H9 (cell line): ENCODE results near the gene FARS2. TPM values are rescaled to one million over a fixed set of nuclear protein-coding genes. Genes with fewer than 3 reads are reported as not detected.

ENCODE experiments used
- DNase-seq: peaks from one replicate; pipeline ENCODE4 v3.0.0-alpha.2; 2017
- H2AFZ ChIP-seq: one replicate; pipeline ENCODE4 v1.6.1; 2013; ENCODE audit warnings: mild to moderate bottlenecking, low read length, control low read depth, moderate library complexity
- H2AK5ac ChIP-seq: 2 replicates; pipeline ENCODE4 v1.6.1; 2013; ENCODE audit warnings: low read length, control low read depth, mixed read lengths; ENCODE audit not compliant: insufficient read length
- H2BK120ac ChIP-seq: one replicate; pipeline ENCODE4 v1.6.1; 2013; ENCODE audit warnings: low read depth, mild to moderate bottlenecking, low read length, control low read depth, inconsistent platforms; ENCODE audit not compliant: poor library complexity, severe bottlenecking
- H2BK12ac ChIP-seq: 2 replicates; pipeline ENCODE4 v1.6.1; 2013; ENCODE audit warnings: low read length, control low read depth, mixed read lengths, low read depth; ENCODE audit not compliant: insufficient read length
- H2BK15ac ChIP-seq: 2 replicates; pipeline ENCODE4 v1.6.1; 2013; ENCODE audit warnings: low read depth, low read length, control low read depth
- H2BK20ac ChIP-seq: one replicate; pipeline ENCODE4 v1.6.1; 2013; ENCODE audit warnings: low read depth, mild to moderate bottlenecking, low read length, control low read depth, inconsistent platforms; ENCODE audit not compliant: poor library complexity, severe bottlenecking
- H2BK5ac ChIP-seq: 2 replicates; pipeline ENCODE4 v1.6.1; 2013; ENCODE audit warnings: low read length, control low read depth, mixed read lengths; ENCODE audit not compliant: insufficient read length
- H3K14ac ChIP-seq: 2 replicates; pipeline ENCODE4 v1.6.1; 2013; ENCODE audit warnings: low read length, control low read depth; ENCODE audit not compliant: insufficient read depth
- H3K18ac ChIP-seq: 2 replicates; pipeline ENCODE4 v1.6.1; 2013; ENCODE audit warnings: low read depth, mild to moderate bottlenecking, mixed read lengths, low read length, control low read depth; ENCODE audit not compliant: insufficient read length
- H3K23ac ChIP-seq: 2 replicates; pipeline ENCODE4 v1.6.1; 2013; ENCODE audit warnings: low read length, control low read depth, mixed read lengths, low read depth; ENCODE audit not compliant: insufficient read length
- H3K23me2 ChIP-seq: 2 replicates; pipeline ENCODE4 v1.6.1; 2013; ENCODE audit warnings: low read depth, mild to moderate bottlenecking, mixed read lengths, low read length, control low read depth; ENCODE audit not compliant: insufficient read length, poor library complexity, severe bottlenecking
- H3K27ac ChIP-seq: 2 replicates; pipeline ENCODE4 v1.5.1; 2013; ENCODE audit warnings: low read length, control low read depth, mixed read lengths, low read depth; ENCODE audit not compliant: insufficient read length
- H3K27me3 ChIP-seq: 2 replicates; pipeline ENCODE4 v1.6.1; 2013; ENCODE audit warnings: low read length, control low read depth, inconsistent platforms; ENCODE audit not compliant: insufficient read depth
- H3K4ac ChIP-seq: 2 replicates; pipeline ENCODE4 v1.6.1; 2013; ENCODE audit warnings: low read depth, mild to moderate bottlenecking, control low read depth, inconsistent platforms, low read length, moderate library complexity
- H3K4me1 ChIP-seq: 2 replicates; pipeline ENCODE4 v1.6.1; 2013; ENCODE audit warnings: low read length, control low read depth, inconsistent platforms; ENCODE audit not compliant: insufficient read depth
- H3K4me2 ChIP-seq: 2 replicates; pipeline ENCODE4 v1.6.1; 2013; ENCODE audit warnings: low read length, control low read depth, mixed read lengths; ENCODE audit not compliant: insufficient read length, insufficient read depth
- H3K56ac ChIP-seq: 2 replicates; pipeline ENCODE4 v1.6.1; 2013; ENCODE audit warnings: low read depth, mild to moderate bottlenecking, mixed read lengths, low read length, control low read depth; ENCODE audit not compliant: insufficient read length
- H3K79me1 ChIP-seq: 2 replicates; pipeline ENCODE4 v1.6.1; 2013; ENCODE audit warnings: low read depth, mild to moderate bottlenecking, moderate library complexity, low read length, control low read depth, inconsistent platforms; ENCODE audit not compliant: insufficient read depth, poor library complexity, severe bottlenecking
- H3K79me2 ChIP-seq: 2 replicates; pipeline ENCODE4 v1.6.1; 2013; ENCODE audit warnings: low read length, control low read depth, inconsistent platforms; ENCODE audit not compliant: insufficient read depth
- H3K9ac ChIP-seq: 2 replicates; pipeline ENCODE4 v1.6.1; 2013; ENCODE audit warnings: low read length, control low read depth, mixed read lengths; ENCODE audit not compliant: insufficient read length; ENCODE audit errors: extremely low read depth
- H3K9me3 ChIP-seq: one replicate; pipeline ENCODE4 v1.6.1; 2013; ENCODE audit warnings: low read depth, low read length, inconsistent platforms; ENCODE audit not compliant: control insufficient read depth
- H3T11ph ChIP-seq: one replicate; pipeline ENCODE4 v1.6.1; 2013; ENCODE audit warnings: mild to moderate bottlenecking, low read length, control low read depth, inconsistent platforms
- H4K20me1 ChIP-seq: one replicate; pipeline ENCODE4 v1.6.1; 2013; ENCODE audit not compliant: control insufficient read depth, insufficient read length, insufficient read depth
- H4K5ac ChIP-seq: 2 replicates; pipeline ENCODE4 v1.6.1; 2013; ENCODE audit warnings: low read depth, mild to moderate bottlenecking, mixed read lengths, low read length, control low read depth; ENCODE audit not compliant: insufficient read length
- H4K8ac ChIP-seq: replicated peaks from 2 replicates; pipeline ENCODE4 v1.6.1; 2013; ENCODE audit warnings: low read length, control low read depth, mixed read lengths, low read depth; ENCODE audit not compliant: insufficient read length
- H4K91ac ChIP-seq: 2 replicates; pipeline ENCODE4 v1.6.1; 2013; ENCODE audit warnings: low read depth, mild to moderate bottlenecking, moderate library complexity, mixed read lengths, low read length, control low read depth; ENCODE audit not compliant: insufficient read length
- H3K27ac Mint-ChIP-seq, 3 experiments: 2 replicates in 2 of 3; 3 replicates in 1 of 3; pipeline ENCODE4 v1.8.0; 2020 to 2021; ENCODE audit warnings: mixed read lengths in 3 of 3, mild to moderate bottlenecking in 1 of 3, moderate library complexity in 1 of 3
- H3K27me3 Mint-ChIP-seq: 2 replicates; pipeline ENCODE4 v1.8.0; 2021; ENCODE audit warnings: low read depth, mild to moderate bottlenecking, moderate library complexity, mixed read lengths
- H3K36me3 Mint-ChIP-seq, 3 experiments: 2 replicates in 2 of 3; 3 replicates in 1 of 3; pipeline ENCODE4 v1.8.0; 2020 to 2021; ENCODE audit warnings: low read depth in 3 of 3, mixed read lengths in 3 of 3; ENCODE audit not compliant: insufficient read depth in 1 of 3
- H3K4me1 Mint-ChIP-seq, 2 experiments: 2 replicates each; pipeline ENCODE4 v1.8.0; 2020; ENCODE audit warnings: mixed read lengths in 2 of 2
- H3K4me3 Mint-ChIP-seq, 2 experiments: 2 replicates in 1 of 2; 3 replicates in 1 of 2; pipeline ENCODE4 v1.8.0; 2020 to 2021; ENCODE audit warnings: mild to moderate bottlenecking in 2 of 2, mixed read lengths in 2 of 2, moderate library complexity in 1 of 2
- H3K9me3 Mint-ChIP-seq, 2 experiments: 2 replicates in 1 of 2; 3 replicates in 1 of 2; pipeline ENCODE4 v1.8.0; 2020; ENCODE audit warnings: mild to moderate bottlenecking in 2 of 2, mixed read lengths in 2 of 2, moderate library complexity in 1 of 2
- CTCF ChIP-seq: fragments of 200-600 bp; sonication (generic); conservative IDR thresholded peaks from 3 replicates; pipeline ENCODE4 v1.8.0; 2021; ENCODE audit warnings: antibody characterized with exemption, mild to moderate bottlenecking
- WGBS: extraction: QIAGEN DNeasy Blood & Tissue Kit; methylation state at CpG from one replicate; pipeline ENCODE4 v1.1.7; 2013; ENCODE audit warnings: missing lambda C conversion rate, low lambda C conversion rate, mixed read lengths; ENCODE audit not compliant: insufficient read length; ENCODE audit errors: extremely low coverage; 5-methylcytosine and 5-hydroxymethylcytosine counted together
- total RNA-seq: library from RNA; stranded (reverse); gene quantifications from 2 replicates; pipeline ENCODE4 v1.2.1, GENCODE V29; 2021

FARS2 gene
- total RNA-seq, 1 experiment from 2014 or later: 8.5 TPM

GRCh38 chr6:5674141-5674540 is 412.8 kb downstream of the FARS2 start:
- WGBS: no CpG with 5 or more reads among the region's 3 CpGs
- Histone ChIP-seq H2BK120ac (no peak overlapping the region), H3K79me2 (no peaks in the 10 kb centered on the region), H3K23me2 (no peaks in the 10 kb centered on the region), H4K20me1 (no peaks in the 10 kb centered on the region), H2BK20ac (no peak overlapping the region), H3K18ac (no peak overlapping the region), H3K9ac (no peak overlapping the region), H3K4me1 (peaks cover 17% of the 10 kb centered on the region), H3K27ac (no peak overlapping the region), H2BK5ac (no peak overlapping the region), H3K23ac (no peak overlapping the region), H3T11ph (no peak overlapping the region), H2AFZ (no peak overlapping the region), H3K27me3 (no peaks in the 10 kb centered on the region), H4K91ac (no peak overlapping the region), H3K4me2 (no peak overlapping the region), H3K14ac (no peak overlapping the region), H3K4ac (no peak overlapping the region), H4K8ac (no peak overlapping the region), H4K5ac (no peak overlapping the region), H3K56ac (no peak overlapping the region), H2AK5ac (no peak overlapping the region), H3K9me3 (no peaks in the 10 kb centered on the region), H2BK15ac (no peak overlapping the region), H3K79me1 (no peaks in the 10 kb centered on the region), H2BK12ac (no peak overlapping the region)
- Mint-ChIP-seq H3K27ac (no peak overlapping the region; a peak in 1 of 7 replicates), H3K27me3 (no peaks in the 10 kb centered on the region), H3K9me3 (no peaks in the 10 kb centered on the region), H3K4me1 (peaks cover 25 to 38% of the 10 kb centered on the region in 2 experiments), H3K36me3 (no peaks in the 10 kb centered on the region), H3K4me3 (no peak overlapping the region)
- TF ChIP-seq CTCF: no peak
- no peak for DNase-seq
